ENCODE results near the gene LYST.
"Not testable (repeated sequence)": the region's sequence is repeated elsewhere in the genome, so short reads cannot be mapped to it uniquely, and the experiment has no call there.

LYST gene, protein sequence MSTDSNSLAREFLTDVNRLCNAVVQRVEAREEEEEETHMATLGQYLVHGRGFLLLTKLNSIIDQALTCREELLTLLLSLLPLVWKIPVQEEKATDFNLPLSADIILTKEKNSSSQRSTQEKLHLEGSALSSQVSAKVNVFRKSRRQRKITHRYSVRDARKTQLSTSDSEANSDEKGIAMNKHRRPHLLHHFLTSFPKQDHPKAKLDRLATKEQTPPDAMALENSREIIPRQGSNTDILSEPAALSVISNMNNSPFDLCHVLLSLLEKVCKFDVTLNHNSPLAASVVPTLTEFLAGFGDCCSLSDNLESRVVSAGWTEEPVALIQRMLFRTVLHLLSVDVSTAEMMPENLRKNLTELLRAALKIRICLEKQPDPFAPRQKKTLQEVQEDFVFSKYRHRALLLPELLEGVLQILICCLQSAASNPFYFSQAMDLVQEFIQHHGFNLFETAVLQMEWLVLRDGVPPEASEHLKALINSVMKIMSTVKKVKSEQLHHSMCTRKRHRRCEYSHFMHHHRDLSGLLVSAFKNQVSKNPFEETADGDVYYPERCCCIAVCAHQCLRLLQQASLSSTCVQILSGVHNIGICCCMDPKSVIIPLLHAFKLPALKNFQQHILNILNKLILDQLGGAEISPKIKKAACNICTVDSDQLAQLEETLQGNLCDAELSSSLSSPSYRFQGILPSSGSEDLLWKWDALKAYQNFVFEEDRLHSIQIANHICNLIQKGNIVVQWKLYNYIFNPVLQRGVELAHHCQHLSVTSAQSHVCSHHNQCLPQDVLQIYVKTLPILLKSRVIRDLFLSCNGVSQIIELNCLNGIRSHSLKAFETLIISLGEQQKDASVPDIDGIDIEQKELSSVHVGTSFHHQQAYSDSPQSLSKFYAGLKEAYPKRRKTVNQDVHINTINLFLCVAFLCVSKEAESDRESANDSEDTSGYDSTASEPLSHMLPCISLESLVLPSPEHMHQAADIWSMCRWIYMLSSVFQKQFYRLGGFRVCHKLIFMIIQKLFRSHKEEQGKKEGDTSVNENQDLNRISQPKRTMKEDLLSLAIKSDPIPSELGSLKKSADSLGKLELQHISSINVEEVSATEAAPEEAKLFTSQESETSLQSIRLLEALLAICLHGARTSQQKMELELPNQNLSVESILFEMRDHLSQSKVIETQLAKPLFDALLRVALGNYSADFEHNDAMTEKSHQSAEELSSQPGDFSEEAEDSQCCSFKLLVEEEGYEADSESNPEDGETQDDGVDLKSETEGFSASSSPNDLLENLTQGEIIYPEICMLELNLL (N-terminal part only)

GRCh38 chr1:235866205-235866912, at the start of gene LYST:
Gene LYST, minus strand, starts transcription at chr1:235866906. Its CDS starts 36,489 bp downstream, at chr1:235830417.
- Mint-ChIP-seq H3K4me1 (peaks cover 61% of the 10 kb centered on the region), H3K27me3 (no peaks in the 10 kb centered on the region), H3K27ac (peak within 1 kb of the TSS; percentile 98), H3K36me3 (ENCODE audit: low read depth) (peaks cover 43% of the 10 kb centered on the region), H3K4me3 (peak within 1 kb of the TSS; percentile 98), H3K9me3 (no peaks in the 10 kb centered on the region)
- DNase-seq = peak; percentile 67
- peak; percentile 41 for ATAC-seq

DNA sequence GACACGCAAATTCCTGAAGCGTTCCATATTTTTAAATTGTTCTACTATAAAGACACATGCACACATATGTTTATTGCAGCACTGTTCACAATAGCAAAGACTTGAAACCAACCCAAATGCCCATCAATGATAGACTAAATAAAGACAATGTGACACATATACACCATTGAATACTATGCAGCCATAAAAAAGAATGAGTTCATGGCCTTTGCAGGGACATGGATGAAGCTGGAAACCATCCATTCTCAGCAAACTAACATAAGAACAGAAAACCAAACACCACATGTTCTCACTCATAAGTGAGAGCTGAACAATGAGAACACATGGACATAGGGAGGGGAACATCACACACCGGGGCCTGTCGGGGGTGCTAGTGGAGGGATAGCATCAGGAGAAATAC, 48.8 kb upstream of the LYST start:
- not testable (repeated sequence) for ATAC-seq; H3K9me3 Mint-ChIP-seq; H3K27me3 Mint-ChIP-seq; H3K36me3 Mint-ChIP-seq (ENCODE audit: low read depth); H3K27ac Mint-ChIP-seq; DNase-seq; H3K4me3 Mint-ChIP-seq
- peaks cover 55% of the 10 kb centered on the region for H3K4me1 Mint-ChIP-seq

DNA sequence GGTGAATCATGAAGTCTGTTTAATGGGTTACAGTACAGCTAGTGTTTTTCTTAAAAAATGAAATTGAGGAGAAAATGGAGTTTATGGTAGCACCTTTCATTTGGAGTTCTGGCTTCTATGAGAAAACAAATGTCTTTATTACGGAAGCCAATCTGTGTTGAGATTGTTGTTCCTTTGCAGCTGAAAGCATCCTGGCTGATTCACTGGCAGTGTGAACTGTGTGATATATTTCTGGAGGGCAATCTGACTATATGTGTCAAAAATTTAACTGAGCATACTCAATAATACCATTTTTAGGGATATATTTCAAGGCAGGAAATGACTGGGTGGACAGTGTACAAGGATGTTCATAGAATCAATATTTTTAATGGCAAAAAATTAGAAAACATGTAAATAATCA, 46.6 kb upstream of the LYST start:
- Mint-ChIP-seq H3K36me3 (ENCODE audit: low read depth) (no peaks in the 10 kb centered on the region), H3K9me3 (no peaks in the 10 kb centered on the region), H3K4me1 (peaks cover 57% of the 10 kb centered on the region), H3K27ac (no peak overlapping the region), H3K27me3 (no peaks in the 10 kb centered on the region), H3K4me3 (no peak overlapping the region)
- DNase-seq = no peak
- ATAC-seq = no peak

GRCh38 chr1:235911876-235912275, 45.2 kb upstream of the LYST start:
- H3K9me3 Mint-ChIP-seq = no peaks in the 10 kb centered on the region
- DNase-seq = no peak
- no peaks in the 10 kb centered on the region for H3K36me3 Mint-ChIP-seq (ENCODE audit: low read depth)
- no peak for ATAC-seq
- H3K4me1 Mint-ChIP-seq = peaks cover 52% of the 10 kb centered on the region
- H3K27me3 Mint-ChIP-seq = no peaks in the 10 kb centered on the region
- H3K27ac Mint-ChIP-seq = no peak overlapping the region
- H3K4me3 Mint-ChIP-seq = no peak overlapping the region

DNA sequence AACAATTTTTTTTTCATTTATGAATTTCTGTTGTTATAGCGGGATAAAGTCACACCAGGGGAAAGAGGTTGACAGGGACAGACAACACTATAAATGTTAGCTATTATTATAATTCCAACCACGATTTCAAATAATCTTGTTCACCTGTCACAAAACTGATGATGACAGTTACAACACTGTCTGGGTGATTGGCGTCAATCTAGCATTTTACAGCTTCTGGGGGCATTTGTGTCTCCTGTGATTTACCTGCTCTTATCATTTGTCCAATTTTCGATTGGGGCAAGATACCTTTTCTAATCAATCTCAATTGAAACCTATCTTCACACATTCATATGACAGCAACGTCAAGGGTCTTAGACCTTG, 44.6 kb upstream of the LYST start:
- peaks cover 47% of the 10 kb centered on the region for H3K4me1 Mint-ChIP-seq
- no peak for DNase-seq
- peak overlapping the region; percentile 74 for H3K27ac Mint-ChIP-seq
- H3K36me3 Mint-ChIP-seq (ENCODE audit: low read depth) = no peaks in the 10 kb centered on the region
- H3K4me3 Mint-ChIP-seq = no peak overlapping the region
- no peaks in the 10 kb centered on the region for H3K27me3 Mint-ChIP-seq
- ATAC-seq = no peak
- no peaks in the 10 kb centered on the region for H3K9me3 Mint-ChIP-seq

- Mint-ChIP-seq H3K4me1 (peaks cover 45% of the 10 kb centered on the region), H3K36me3 (ENCODE audit: low read depth) (no peaks in the 10 kb centered on the region), H3K9me3 (no peaks in the 10 kb centered on the region), H3K27me3 (no peaks in the 10 kb centered on the region), H3K27ac (peak overlapping the region; percentile 74), H3K4me3 (peak overlapping the region; percentile 4)
- ATAC-seq (peak; percentile 91), DNase-seq (peak; percentile 54)
These were observed 43.9 kb upstream of the LYST start for GRCh38 chr1:235910357-235911299.

DNA sequence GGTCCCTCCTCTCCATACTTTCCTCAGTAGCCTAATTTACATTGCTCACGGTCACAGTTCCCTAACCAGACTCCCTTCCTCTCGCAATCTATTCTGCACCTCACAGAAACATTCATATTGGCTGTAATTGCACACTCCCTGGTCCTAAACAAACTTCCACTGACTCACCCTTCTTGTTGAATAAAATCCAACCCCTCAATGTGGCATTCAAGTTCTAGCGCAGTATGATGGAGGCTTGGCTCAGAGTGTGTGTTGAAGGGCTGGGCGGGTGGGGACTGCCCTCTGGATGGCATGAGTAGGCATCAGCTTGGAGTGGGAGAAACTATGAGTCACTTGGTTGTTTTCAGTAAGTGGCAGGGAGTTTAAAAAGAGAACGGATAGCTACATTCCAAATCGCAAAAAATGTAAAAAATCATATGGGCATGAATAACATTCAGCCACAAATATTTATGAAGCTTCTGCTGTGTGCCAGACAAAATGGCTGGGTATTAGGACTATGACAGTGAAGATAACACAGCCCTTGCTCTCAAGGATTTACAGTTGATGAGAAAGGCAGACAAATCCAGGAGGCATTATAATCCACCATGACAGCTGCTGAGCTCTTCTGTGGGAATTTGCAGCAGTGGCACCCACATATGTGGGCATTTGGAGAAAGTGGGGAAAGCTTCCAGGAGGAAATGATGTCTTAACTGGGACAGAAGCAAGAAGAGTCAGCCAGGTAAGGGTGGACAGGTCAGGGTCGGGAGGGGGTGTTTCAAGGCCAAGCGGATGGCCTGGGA, 42.2 kb upstream of the LYST start:
- peak overlapping the region; percentile 74 for H3K27ac Mint-ChIP-seq
- ATAC-seq = peak; percentile 23
- DNase-seq = no peak
- H3K27me3 Mint-ChIP-seq = no peaks in the 10 kb centered on the region
- H3K9me3 Mint-ChIP-seq = no peaks in the 10 kb centered on the region
- peaks cover 45% of the 10 kb centered on the region for H3K4me1 Mint-ChIP-seq
- no peak overlapping the region for H3K4me3 Mint-ChIP-seq
- H3K36me3 Mint-ChIP-seq (ENCODE audit: low read depth) = no peaks in the 10 kb centered on the region

DNA sequence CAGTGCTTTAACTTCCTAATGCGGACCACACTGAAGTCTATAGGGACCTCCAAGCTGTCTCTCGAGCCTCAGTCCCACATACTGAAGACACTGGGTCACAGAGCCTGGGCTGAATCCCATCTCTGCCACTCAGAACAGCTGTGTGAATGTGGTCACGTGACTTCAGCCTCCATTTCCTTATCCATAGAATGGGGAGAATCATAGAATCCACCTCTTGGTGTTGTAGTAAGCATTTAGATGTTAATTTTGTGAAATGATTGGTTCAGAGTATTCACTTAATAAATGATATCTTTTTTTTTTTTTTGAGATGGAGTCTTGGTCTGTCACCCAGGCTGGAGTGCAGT, 41.2 kb upstream of the LYST start:
- H3K36me3 Mint-ChIP-seq (ENCODE audit: low read depth) = no peaks in the 10 kb centered on the region
- H3K4me1 Mint-ChIP-seq = peaks cover 44% of the 10 kb centered on the region
- no peaks in the 10 kb centered on the region for H3K9me3 Mint-ChIP-seq
- no peaks in the 10 kb centered on the region for H3K27me3 Mint-ChIP-seq
- no peak overlapping the region for H3K27ac Mint-ChIP-seq
- no peak overlapping the region for H3K4me3 Mint-ChIP-seq
- DNase-seq (no peak), ATAC-seq (no peak)

GRCh38 chr1:235907187-235907896, 40.6 kb upstream of the LYST start:
- Mint-ChIP-seq H3K4me3 (no peak overlapping the region), H3K4me1 (peaks cover 44% of the 10 kb centered on the region), H3K27me3 (no peaks in the 10 kb centered on the region), H3K27ac (no peak overlapping the region), H3K36me3 (ENCODE audit: low read depth) (no peaks in the 10 kb centered on the region), H3K9me3 (no peaks in the 10 kb centered on the region)
- no peak for DNase-seq
- ATAC-seq = no peak

DNA sequence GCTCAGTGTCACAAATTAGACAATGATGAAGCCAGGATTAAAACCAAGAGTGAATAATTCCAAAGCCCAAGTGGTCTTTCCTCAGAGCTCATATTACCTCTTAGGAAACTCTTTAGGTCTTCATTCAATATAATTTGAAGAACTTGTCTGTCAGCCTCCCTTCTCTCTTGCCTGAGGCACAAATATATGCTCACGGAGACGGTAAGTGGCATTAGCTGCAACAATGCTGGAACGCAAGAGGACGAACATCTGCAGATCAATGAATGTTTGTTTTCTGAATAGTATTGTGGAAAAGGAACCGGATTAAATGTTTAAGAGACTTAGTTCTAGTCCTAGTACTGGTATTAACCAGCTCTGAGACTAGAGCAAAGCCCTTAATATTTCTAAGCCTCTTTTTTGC, 39.7 kb upstream of the LYST start:
- no peak overlapping the region for H3K27ac Mint-ChIP-seq
- no peak overlapping the region for H3K4me3 Mint-ChIP-seq
- no peaks in the 10 kb centered on the region for H3K36me3 Mint-ChIP-seq (ENCODE audit: low read depth)
- H3K27me3 Mint-ChIP-seq = no peaks in the 10 kb centered on the region
- ATAC-seq = no peak
- no peaks in the 10 kb centered on the region for H3K9me3 Mint-ChIP-seq
- H3K4me1 Mint-ChIP-seq = peaks cover 47% of the 10 kb centered on the region
- DNase-seq = no peak

DNA sequence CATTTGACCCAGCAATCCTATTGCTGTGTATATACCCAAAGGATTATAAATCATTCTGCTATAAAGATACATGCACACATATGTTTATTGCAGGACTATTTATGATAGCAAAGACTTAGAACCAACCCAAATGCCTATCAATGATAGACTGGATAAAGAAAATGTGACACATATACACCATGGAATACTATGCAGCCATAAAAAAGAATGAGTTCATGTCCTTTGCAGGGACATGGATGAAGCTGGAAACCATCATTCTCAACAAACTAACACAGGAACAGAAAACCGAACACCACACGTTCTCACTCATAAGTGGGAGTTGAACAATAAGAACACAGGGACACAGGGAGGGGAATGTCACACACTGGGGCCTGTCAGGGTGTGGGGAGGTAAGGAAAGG, 37.1 kb upstream of the LYST start:
- H3K27ac Mint-ChIP-seq, H3K27me3 Mint-ChIP-seq: not testable (repeated sequence)

More for the DNA sequence above, 37.1 kb upstream of the LYST start:
- not testable (repeated sequence) for H3K9me3 Mint-ChIP-seq; H3K4me3 Mint-ChIP-seq; H3K36me3 Mint-ChIP-seq (ENCODE audit: low read depth); ATAC-seq; DNase-seq
- H3K4me1 Mint-ChIP-seq = peaks cover 28% of the 10 kb centered on the region
